HG02981 (cell line): ENCODE results near the gene TMEM231.

Source experiments
- ATAC-seq: cut with Tn5 transposase; IDR thresholded peaks from one replicate; pipeline ENCODE4 v1.9.1; 2021; ENCODE audit warnings: mild to moderate bottlenecking, moderate library complexity; ENCODE audit not compliant: unreplicated experiment

TMEM231 gene

GRCh38 chr16:75494661-75495075 is 61.4 kb downstream of the TMEM231 start:
- ATAC-seq, result no peak

DNA sequence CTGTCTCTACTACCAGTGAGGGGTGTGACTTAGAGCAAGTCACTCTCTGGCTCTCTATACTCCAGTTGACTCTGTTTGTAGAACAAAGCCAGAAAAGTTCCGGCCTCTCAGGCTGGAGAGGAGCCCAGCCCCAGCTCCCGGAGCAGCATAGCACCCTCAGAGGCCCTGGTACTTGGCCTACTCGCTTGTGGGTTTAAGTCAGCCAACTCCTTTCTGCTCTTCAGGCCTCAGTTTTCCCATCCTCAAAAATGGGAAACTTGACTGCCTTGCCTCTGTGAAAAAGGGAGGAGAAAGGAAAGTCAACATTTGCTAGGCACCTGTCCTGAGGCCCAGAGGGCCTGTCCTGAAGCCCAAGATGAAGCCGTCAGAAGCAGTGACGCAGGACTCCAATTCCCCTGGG is 61.9 kb downstream of the TMEM231 start:
- ATAC-seq, result no peak

- ATAC-seq, result no peak
Observed at GRCh38 chr16:75491876-75492275, 64.2 kb downstream of the TMEM231 start.

GRCh38 chr16:75488322-75488721 is 67.7 kb downstream of the TMEM231 start:
- ATAC-seq, result no peak
